Measurements from ENCODE around the gene CHD1L.
"Not testable (repeated sequence)": the region's sequence is repeated elsewhere in the genome, so short reads cannot be mapped to it uniquely, and the experiment has no call there.

The CHD1L gene

GRCh38 chr1:147266381-147266780 lies 23.9 kb downstream of the CHD1L start:
- DNase-seq (ENCODE audit: low read depth in 2 of 3, low spot score in 2 of 3): no peak

GRCh38 chr1:147267711-147268110 lies 25.2 kb downstream of the CHD1L start:
- no peak for DNase-seq (ENCODE audit: low read depth in 2 of 3, low spot score in 2 of 3)

GRCh38 chr1:147270721-147271120 lies 28.2 kb downstream of the CHD1L start:
- no peak for DNase-seq (ENCODE audit: low read depth in 2 of 3, low spot score in 2 of 3)

GRCh38 chr1:147272042-147272441 lies 29.6 kb downstream of the CHD1L start:
- no peak for DNase-seq (ENCODE audit: low read depth in 2 of 3, low spot score in 2 of 3)

- no peak for DNase-seq (ENCODE audit: low read depth in 2 of 3, low spot score in 2 of 3)
These were observed 31.2 kb downstream of the CHD1L start for GRCh38 chr1:147273409-147274336.

- DNase-seq (ENCODE audit: low read depth in 2 of 3, low spot score in 2 of 3): no peak
These were observed 39.5 kb downstream of the CHD1L start for GRCh38 chr1:147281950-147282349.

GRCh38 chr1:147283011-147283410 lies 40.5 kb downstream of the CHD1L start:
- DNase-seq (ENCODE audit: low read depth in 2 of 3, low spot score in 2 of 3): no peak

- no peak for DNase-seq (ENCODE audit: low read depth in 2 of 3, low spot score in 2 of 3)
These were observed 44.8 kb downstream of the CHD1L start for GRCh38 chr1:147287133-147287865.

GRCh38 chr1:147292012-147292411 lies 49.5 kb downstream of the CHD1L start:
- DNase-seq (ENCODE audit: low read depth in 2 of 3, low spot score in 2 of 3): no peak

GRCh38 chr1:147292631-147293251 lies 50.3 kb downstream of the CHD1L start:
- no peak for DNase-seq (ENCODE audit: low read depth in 2 of 3, low spot score in 2 of 3)

GRCh38 chr1:147297438-147297837 lies 55.0 kb downstream of the CHD1L start:
- DNase-seq (ENCODE audit: low read depth in 2 of 3, low spot score in 2 of 3): no peak

- not testable (repeated sequence) for DNase-seq (ENCODE audit: low read depth in 2 of 3, low spot score in 2 of 3)
These were observed 63.3 kb downstream of the CHD1L start for GRCh38 chr1:147305803-147306202.

- no peak for DNase-seq (ENCODE audit: low read depth in 2 of 3, low spot score in 2 of 3)
These were observed 74.5 kb downstream of the CHD1L start for GRCh38 chr1:147316968-147317367.

GRCh38 chr1:147326933-147327687 lies 84.6 kb downstream of the CHD1L start:
- not testable (repeated sequence) for DNase-seq (ENCODE audit: low read depth in 2 of 3, low spot score in 2 of 3)

- no peak for DNase-seq (ENCODE audit: low read depth in 2 of 3, low spot score in 2 of 3)
These were observed 91.8 kb downstream of the CHD1L start for GRCh38 chr1:147334292-147334691.

GRCh38 chr1:147336291-147336690 lies 93.8 kb downstream of the CHD1L start:
- no peak for DNase-seq (ENCODE audit: low read depth in 2 of 3, low spot score in 2 of 3)

GRCh38 chr1:147337040-147337630 lies 94.7 kb downstream of the CHD1L start:
- DNase-seq (ENCODE audit: low read depth in 2 of 3, low spot score in 2 of 3): no peak

- no peak for DNase-seq (ENCODE audit: low read depth in 2 of 3, low spot score in 2 of 3)
These were observed 96.1 kb downstream of the CHD1L start for GRCh38 chr1:147338571-147338970.

GRCh38 chr1:147341246-147341645 lies 98.8 kb downstream of the CHD1L start:
- DNase-seq (ENCODE audit: low read depth in 2 of 3, low spot score in 2 of 3): no peak
